ENCODE results near the gene TMEM233.

Gene TMEM233

GRCh38 chr12:119681111-119681510 is 87.5 kb downstream of the TMEM233 start:
- FAIRE-seq, result no peak
- DNase-seq (ENCODE audit: insufficient read length, low spot score), result no peak
- TF ChIP-seq, protein P1, sequence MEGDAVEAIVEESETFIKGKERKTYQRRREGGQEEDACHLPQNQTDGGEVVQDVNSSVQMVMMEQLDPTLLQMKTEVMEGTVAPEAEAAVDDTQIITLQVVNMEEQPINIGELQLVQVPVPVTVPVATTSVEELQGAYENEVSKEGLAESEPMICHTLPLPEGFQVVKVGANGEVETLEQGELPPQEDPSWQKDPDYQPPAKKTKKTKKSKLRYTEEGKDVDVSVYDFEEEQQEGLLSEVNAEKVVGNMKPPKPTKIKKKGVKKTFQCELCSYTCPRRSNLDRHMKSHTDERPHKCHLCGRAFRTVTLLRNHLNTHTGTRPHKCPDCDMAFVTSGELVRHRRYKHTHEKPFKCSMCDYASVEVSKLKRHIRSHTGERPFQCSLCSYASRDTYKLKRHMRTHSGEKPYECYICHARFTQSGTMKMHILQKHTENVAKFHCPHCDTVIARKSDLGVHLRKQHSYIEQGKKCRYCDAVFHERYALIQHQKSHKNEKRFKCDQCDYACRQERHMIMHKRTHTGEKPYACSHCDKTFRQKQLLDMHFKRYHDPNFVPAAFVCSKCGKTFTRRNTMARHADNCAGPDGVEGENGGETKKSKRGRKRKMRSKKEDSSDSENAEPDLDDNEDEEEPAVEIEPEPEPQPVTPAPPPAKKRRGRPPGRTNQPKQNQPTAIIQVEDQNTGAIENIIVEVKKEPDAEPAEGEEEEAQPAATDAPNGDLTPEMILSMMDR (IDR thresholded peaks at IDR 0.05; ENCODE audit: insufficient read depth, missing control alignments), result no peak

GRCh38 chr12:119681728-119682638 is 88.4 kb downstream of the TMEM233 start:
- DNase-seq (ENCODE audit: insufficient read length, low spot score) (no peak), FAIRE-seq (no peak)
- TF ChIP-seq, protein P1 (IDR thresholded peaks at IDR 0.05; ENCODE audit: insufficient read depth, missing control alignments), result no peak

- no peak for FAIRE-seq
- no peak for DNase-seq (ENCODE audit: insufficient read length, low spot score)
Measured at GRCh38 chr12:119682639-119683252, 89.2 kb downstream of the TMEM233 start.

GRCh38 chr12:119683413-119683812 is 89.8 kb downstream of the TMEM233 start:
- DNase-seq (ENCODE audit: insufficient read length, low spot score) (no peak), FAIRE-seq (no peak)
- TF ChIP-seq, protein P1 (IDR thresholded peaks at IDR 0.05; ENCODE audit: insufficient read depth, missing control alignments), result no peak

More at GRCh38 chr12:119682639-119683252, 89.2 kb downstream of the TMEM233 start:
- TF ChIP-seq, protein P1 (IDR thresholded peaks at IDR 0.05; ENCODE audit: insufficient read depth, missing control alignments), result no peak

- DNase-seq (ENCODE audit: insufficient read length, low spot score) (no peak), FAIRE-seq (no peak)
- TF ChIP-seq, protein P1 (IDR thresholded peaks at IDR 0.05; ENCODE audit: insufficient read depth, missing control alignments), result no peak
Measured at GRCh38 chr12:119683816-119684215, 90.2 kb downstream of the TMEM233 start.

GRCh38 chr12:119684711-119685369 is 91.3 kb downstream of the TMEM233 start:
- TF ChIP-seq, protein P1 (IDR thresholded peaks at IDR 0.05; ENCODE audit: insufficient read depth, missing control alignments), result no peak
- no peak for DNase-seq (ENCODE audit: insufficient read length, low spot score)
- no peak for FAIRE-seq

Measured in D721Med (cell line).